SK-N-SH (cell line): ENCODE results near the gene RNF150.
A peak's percentile ranks its signal among the peaks of the same experiment; 100 is the strongest.

Source experiments
- CTCF ChIP-seq: fragments of 200-600 bp; sonication (generic); IDR thresholded peaks from 2 replicates; pipeline ENCODE4 v1.6.1; 2017; ENCODE audit warnings: antibody characterized with exemption, mild to moderate bottlenecking, moderate library complexity
- EP300 ChIP-seq, 2 experiments: IDR thresholded peaks; 2 replicates each; pipeline versions ENCODE4 v1.4.0 to v1.6.1; 2012; ENCODE audit warnings: borderline replicate concordance in 1 of 2, low read depth in 1 of 2, low read length in 1 of 2
- JUND ChIP-seq: IDR thresholded peaks from 2 replicates; pipeline ENCODE4 v1.4.0; 2012
- MXI1 ChIP-seq: IDR thresholded peaks from 2 replicates; pipeline ENCODE4 v1.6.1; 2012; ENCODE audit warnings: mild to moderate bottlenecking, low read depth, low read length, improper control_type of control experiment
- NRF1 ChIP-seq: IDR thresholded peaks from 2 replicates; pipeline ENCODE4 v1.6.1; 2012; ENCODE audit warnings: low read depth, mild to moderate bottlenecking, low read length
- POLR2AphosphoS5 ChIP-seq: IDR thresholded peaks from 2 replicates; pipeline ENCODE4 v1.6.1; 2012; ENCODE audit warnings: low read depth, low read length
- RAD21 ChIP-seq: IDR thresholded peaks from 2 replicates; pipeline ENCODE4 v1.6.1; 2012; ENCODE audit warnings: mild to moderate bottlenecking, low read length
- SIN3A ChIP-seq: IDR thresholded peaks from 2 replicates; pipeline ENCODE4 v1.6.1; 2012; ENCODE audit warnings: low read depth, mild to moderate bottlenecking, low read length, moderate library complexity, borderline replicate concordance
- YY1 ChIP-seq: IDR thresholded peaks from 2 replicates; pipeline ENCODE4 v1.4.0; 2012; ENCODE audit warnings: low read depth, mild to moderate bottlenecking
- TF ChIP-seq, protein P1 (sequence below): IDR thresholded peaks from 2 replicates; pipeline ENCODE4 v1.4.0; 2012; ENCODE audit warnings: low read depth, borderline replicate concordance

DNA sequence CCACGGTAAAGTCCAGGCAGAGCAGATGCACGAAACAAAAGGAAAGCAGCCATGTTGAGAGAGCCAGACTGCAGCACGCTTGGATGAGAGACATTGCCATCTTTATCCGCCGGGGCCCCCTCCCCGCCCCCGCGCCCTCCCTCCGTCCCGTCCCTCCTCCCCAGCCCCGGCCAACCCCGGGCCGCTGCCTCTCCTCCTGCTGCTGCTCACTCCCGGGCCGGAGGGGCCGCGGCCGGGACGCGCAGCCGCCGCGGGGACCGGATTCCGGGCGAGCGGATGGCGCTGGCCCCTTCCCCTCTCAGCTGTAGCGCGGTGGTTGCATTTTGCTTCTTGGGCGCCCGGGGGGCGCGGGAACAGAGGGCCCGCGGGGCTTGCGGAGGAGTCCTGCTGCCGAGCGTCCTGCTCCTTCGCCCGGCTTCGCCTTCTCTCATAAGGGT, 542 bp downstream of the RNF150 start:
- no peak for TF ChIP-seq SIN3A
- TF ChIP-seq NRF1, result no peak
- TF ChIP-seq, protein P1, sequence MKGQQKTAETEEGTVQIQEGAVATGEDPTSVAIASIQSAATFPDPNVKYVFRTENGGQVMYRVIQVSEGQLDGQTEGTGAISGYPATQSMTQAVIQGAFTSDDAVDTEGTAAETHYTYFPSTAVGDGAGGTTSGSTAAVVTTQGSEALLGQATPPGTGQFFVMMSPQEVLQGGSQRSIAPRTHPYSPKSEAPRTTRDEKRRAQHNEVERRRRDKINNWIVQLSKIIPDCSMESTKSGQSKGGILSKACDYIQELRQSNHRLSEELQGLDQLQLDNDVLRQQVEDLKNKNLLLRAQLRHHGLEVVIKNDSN, result no peak
- TF ChIP-seq JUND, result no peak
- peak; percentile 27; the same call in 1 of the 2 replicates for TF ChIP-seq YY1
- no peak for TF ChIP-seq POLR2AphosphoS5
- no peak for TF ChIP-seq CTCF
- TF ChIP-seq MXI1, result no peak; the same call in none of the 2 replicates
- TF ChIP-seq EP300 (IDR thresholded peaks at IDR 0.05; ENCODE audit: borderline replicate concordance in 1 of 2, low read depth in 1 of 2, low read length in 1 of 2), result no peak
- TF ChIP-seq RAD21, result no peak
